ENCODE measurements around the gene POPDC3. TPM values are rescaled to one million over a fixed set of nuclear protein-coding genes. Genes with fewer than 3 reads are reported as not detected.

Gene POPDC3
- total RNA-seq, 1 donor from 2014 or later, result 52.2 TPM

DNA sequence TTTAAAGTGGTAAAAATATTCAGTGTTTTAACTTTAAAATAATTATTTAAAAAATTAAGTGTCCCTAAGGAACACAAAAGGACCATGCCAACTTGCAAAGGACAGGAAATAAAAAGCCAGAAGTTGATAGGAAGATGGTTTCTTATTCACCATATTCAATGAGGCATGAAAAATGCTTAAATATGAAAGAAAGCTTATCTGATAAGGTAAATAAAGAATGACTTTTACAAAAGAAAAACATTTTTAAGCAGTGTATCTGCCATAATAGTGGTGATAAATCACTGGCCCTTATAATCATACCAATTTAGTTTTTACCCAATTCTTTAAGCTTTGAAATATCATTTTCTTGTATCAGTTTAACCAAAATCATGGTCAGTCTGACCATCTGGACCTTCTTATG lies 33.5 kb upstream of the POPDC3 start:
- Histone ChIP-seq H3K9me3 (ENCODE audit: control insufficient read depth in 3 of 3, low read length in 3 of 3) (no peaks in the 10 kb centered on the region), H3K4me1 (ENCODE audit: control insufficient read depth in 3 of 3, insufficient read depth in 3 of 3, low read length in 3 of 3) (peaks cover 4 to 6% (median 5%) of the 10 kb centered on the region in 3 donors), H3K4me3 (ENCODE audit: low read length in 3 of 3) (no peak overlapping the region)

DNA sequence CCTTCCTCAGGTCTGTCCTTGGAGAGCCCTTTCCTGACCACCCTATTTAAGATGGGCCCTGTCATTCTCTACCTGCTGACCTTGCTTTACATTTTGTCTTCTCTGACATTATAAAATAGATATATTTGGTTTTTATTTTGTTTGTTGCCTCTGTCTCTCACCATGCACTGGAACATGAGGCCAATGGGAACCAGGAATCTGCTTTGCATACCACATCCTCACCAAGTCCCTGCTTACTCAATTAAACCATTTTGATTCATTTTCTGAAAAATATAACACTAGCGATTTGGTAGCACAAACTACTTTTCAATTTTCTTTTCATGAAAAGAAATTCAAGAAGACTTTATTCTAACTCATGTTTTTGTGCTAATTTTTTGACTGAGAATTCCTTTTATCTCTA lies 32.8 kb upstream of the POPDC3 start:
- Histone ChIP-seq H3K27me3 (ENCODE audit: control insufficient read depth in 3 of 3, insufficient read depth in 3 of 3, low read length in 3 of 3) (no peaks in the 10 kb centered on the region), H3K36me3 (ENCODE audit: control insufficient read depth in 3 of 3, insufficient read depth in 3 of 3, low read length in 3 of 3) (no peaks in the 10 kb centered on the region), H3K9ac (ENCODE audit: low read depth in 1 of 3, low read length in 3 of 3) (no peak overlapping the region), H3K4me3 (ENCODE audit: low read length in 3 of 3) (no peak overlapping the region), H3K4me1 (ENCODE audit: control insufficient read depth in 3 of 3, insufficient read depth in 3 of 3, low read length in 3 of 3) (peaks cover 4 to 6% (median 5%) of the 10 kb centered on the region in 3 donors), H3K27ac (ENCODE audit: low read depth, low read length) (no peak overlapping the region), H3K9me3 (ENCODE audit: control insufficient read depth in 3 of 3, low read length in 3 of 3) (no peaks in the 10 kb centered on the region)

More for the DNA sequence above, 33.5 kb upstream of the POPDC3 start:
- Histone ChIP-seq H3K9ac (ENCODE audit: low read depth in 1 of 3, low read length in 3 of 3) (no peak overlapping the region), H3K36me3 (ENCODE audit: control insufficient read depth in 3 of 3, insufficient read depth in 3 of 3, low read length in 3 of 3) (no peaks in the 10 kb centered on the region), H3K27ac (ENCODE audit: low read depth, low read length) (no peak overlapping the region), H3K27me3 (ENCODE audit: control insufficient read depth in 3 of 3, insufficient read depth in 3 of 3, low read length in 3 of 3) (no peaks in the 10 kb centered on the region)

GRCh38 chr6:105211831-105212230 lies 32.0 kb upstream of the POPDC3 start:
- H3K9ac ChIP-seq (ENCODE audit: low read depth in 1 of 3, low read length in 3 of 3), result no peak overlapping the region
- no peaks in the 10 kb centered on the region for H3K36me3 ChIP-seq (ENCODE audit: control insufficient read depth in 3 of 3, insufficient read depth in 3 of 3, low read length in 3 of 3)
- no peaks in the 10 kb centered on the region for H3K27me3 ChIP-seq (ENCODE audit: control insufficient read depth in 3 of 3, insufficient read depth in 3 of 3, low read length in 3 of 3)
- H3K9me3 ChIP-seq (ENCODE audit: control insufficient read depth in 3 of 3, low read length in 3 of 3), result no peaks in the 10 kb centered on the region
- H3K27ac ChIP-seq (ENCODE audit: low read depth, low read length), result no peak overlapping the region
- no peak overlapping the region for H3K4me3 ChIP-seq (ENCODE audit: low read length in 3 of 3)
- H3K4me1 ChIP-seq (ENCODE audit: control insufficient read depth in 3 of 3, insufficient read depth in 3 of 3, low read length in 3 of 3), result peaks cover 4 to 6% (median 5%) of the 10 kb centered on the region in 3 donors

DNA sequence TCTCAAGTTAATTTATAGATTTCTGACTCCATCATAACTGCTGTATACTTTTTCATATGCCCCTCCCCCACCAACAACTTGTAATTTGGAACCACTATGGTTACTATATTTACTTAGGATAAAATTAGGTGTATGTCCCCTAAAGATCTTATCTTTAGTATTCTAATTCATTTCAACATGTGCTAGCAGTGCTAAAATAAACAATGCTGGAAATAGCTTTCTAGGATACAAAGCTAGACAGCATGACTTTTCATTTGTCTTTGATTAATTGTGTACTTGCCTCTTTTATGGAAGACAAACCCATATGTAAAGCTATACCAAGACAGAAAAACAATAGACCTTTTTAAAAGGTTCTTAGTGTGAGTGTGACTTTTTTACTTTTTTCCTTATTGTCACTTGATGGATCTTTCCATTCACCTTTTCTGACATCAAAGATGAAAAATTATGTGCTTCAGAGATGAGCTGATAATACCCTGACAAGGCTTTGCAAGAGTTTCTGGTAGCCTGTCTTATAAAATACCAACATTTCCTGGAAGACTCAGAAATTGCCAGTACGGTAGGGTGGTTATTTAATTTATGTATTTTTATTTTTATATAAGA lies 31.2 kb upstream of the POPDC3 start:
- H3K4me3 ChIP-seq (ENCODE audit: low read length in 3 of 3), result no peak overlapping the region
- no peaks in the 10 kb centered on the region for H3K36me3 ChIP-seq (ENCODE audit: control insufficient read depth in 3 of 3, insufficient read depth in 3 of 3, low read length in 3 of 3)
- no peaks in the 10 kb centered on the region for H3K9me3 ChIP-seq (ENCODE audit: control insufficient read depth in 3 of 3, low read length in 3 of 3)
- H3K4me1 ChIP-seq (ENCODE audit: control insufficient read depth in 3 of 3, insufficient read depth in 3 of 3, low read length in 3 of 3), result peaks cover 4 to 6% (median 5%) of the 10 kb centered on the region in 3 donors
- peak overlapping the region; percentile 9 for H3K27ac ChIP-seq (ENCODE audit: low read depth, low read length)
- no peak overlapping the region for H3K9ac ChIP-seq (ENCODE audit: low read depth in 1 of 3, low read length in 3 of 3)
- H3K27me3 ChIP-seq (ENCODE audit: control insufficient read depth in 3 of 3, insufficient read depth in 3 of 3, low read length in 3 of 3), result no peaks in the 10 kb centered on the region

- H3K36me3 ChIP-seq (ENCODE audit: control insufficient read depth in 3 of 3, insufficient read depth in 3 of 3, low read length in 3 of 3), result no peaks in the 10 kb centered on the region
- H3K4me1 ChIP-seq (ENCODE audit: control insufficient read depth in 3 of 3, insufficient read depth in 3 of 3, low read length in 3 of 3), result peaks cover 4 to 6% (median 5%) of the 10 kb centered on the region in 3 donors
- no peaks in the 10 kb centered on the region for H3K27me3 ChIP-seq (ENCODE audit: control insufficient read depth in 3 of 3, insufficient read depth in 3 of 3, low read length in 3 of 3)
- no peak overlapping the region for H3K9ac ChIP-seq (ENCODE audit: low read depth in 1 of 3, low read length in 3 of 3)
- no peaks in the 10 kb centered on the region for H3K9me3 ChIP-seq (ENCODE audit: control insufficient read depth in 3 of 3, low read length in 3 of 3)
- H3K27ac ChIP-seq (ENCODE audit: low read depth, low read length), result peak overlapping the region; percentile 9
- no peak overlapping the region for H3K4me3 ChIP-seq (ENCODE audit: low read length in 3 of 3)
These were observed 30.3 kb upstream of the POPDC3 start for GRCh38 chr6:105209950-105210706.

DNA sequence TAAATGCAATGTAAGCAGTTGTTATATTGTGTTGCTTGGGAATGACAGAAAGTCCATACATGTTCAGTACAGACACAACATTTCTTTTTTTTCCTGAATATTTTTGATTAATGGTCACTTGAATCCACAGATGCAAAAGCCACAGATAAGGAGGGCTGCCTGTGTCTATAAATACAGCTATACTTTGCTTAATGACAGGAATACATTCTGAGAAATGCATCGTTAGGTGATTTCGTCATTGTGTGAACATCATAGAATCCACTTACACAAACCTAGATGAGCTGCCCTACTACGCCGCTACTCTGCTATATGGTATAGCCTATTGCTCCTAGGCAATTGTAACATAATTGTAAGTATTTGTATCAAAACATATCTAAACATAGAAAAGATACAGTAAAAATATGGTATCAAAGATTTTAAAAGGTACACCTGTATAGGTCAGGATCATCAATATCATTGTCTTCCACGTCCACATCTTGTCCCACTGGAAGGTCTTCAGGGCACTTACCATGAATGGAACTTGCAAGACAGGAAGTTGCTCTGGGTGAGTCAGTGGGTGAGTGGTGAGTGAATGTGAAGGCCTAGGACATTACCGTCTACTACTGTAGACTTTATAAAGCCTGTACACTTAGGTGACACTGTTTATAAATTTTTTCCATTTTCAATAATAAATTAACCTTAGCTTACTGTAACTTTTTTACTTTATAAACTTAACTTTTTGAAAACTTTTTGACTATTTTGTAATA lies 27.9 kb upstream of the POPDC3 start:
- no peaks in the 10 kb centered on the region for H3K9me3 ChIP-seq (ENCODE audit: control insufficient read depth in 3 of 3, low read length in 3 of 3)
- no peak overlapping the region for H3K4me3 ChIP-seq (ENCODE audit: low read length in 3 of 3)
- no peaks in the 10 kb centered on the region for H3K27me3 ChIP-seq (ENCODE audit: control insufficient read depth in 3 of 3, insufficient read depth in 3 of 3, low read length in 3 of 3)
- no peak overlapping the region for H3K27ac ChIP-seq (ENCODE audit: low read depth, low read length)
- H3K9ac ChIP-seq (ENCODE audit: low read depth in 1 of 3, low read length in 3 of 3), result no peak overlapping the region
- H3K36me3 ChIP-seq (ENCODE audit: control insufficient read depth in 3 of 3, insufficient read depth in 3 of 3, low read length in 3 of 3), result no peaks in the 10 kb centered on the region
- peaks cover 4 to 6% (median 5%) of the 10 kb centered on the region in 3 donors for H3K4me1 ChIP-seq (ENCODE audit: control insufficient read depth in 3 of 3, insufficient read depth in 3 of 3, low read length in 3 of 3)

GRCh38 chr6:105204768-105205167 lies 25.0 kb upstream of the POPDC3 start:
- Histone ChIP-seq H3K9me3 (ENCODE audit: control insufficient read depth in 3 of 3, low read length in 3 of 3) (no peaks in the 10 kb centered on the region), H3K4me3 (ENCODE audit: low read length in 3 of 3) (no peak overlapping the region), H3K27ac (ENCODE audit: low read depth, low read length) (no peak overlapping the region), H3K27me3 (ENCODE audit: control insufficient read depth in 3 of 3, insufficient read depth in 3 of 3, low read length in 3 of 3) (no peaks in the 10 kb centered on the region), H3K4me1 (ENCODE audit: control insufficient read depth in 3 of 3, insufficient read depth in 3 of 3, low read length in 3 of 3) (peaks cover 0 to 6% (median 5%) of the 10 kb centered on the region in 3 donors), H3K9ac (ENCODE audit: low read depth in 1 of 3, low read length in 3 of 3) (no peak overlapping the region), H3K36me3 (ENCODE audit: control insufficient read depth in 3 of 3, insufficient read depth in 3 of 3, low read length in 3 of 3) (no peaks in the 10 kb centered on the region)

GRCh38 chr6:105204331-105204730 lies 24.5 kb upstream of the POPDC3 start:
- peaks cover 0 to 8% (median 6%) of the 10 kb centered on the region in 3 donors for H3K4me1 ChIP-seq (ENCODE audit: control insufficient read depth in 3 of 3, insufficient read depth in 3 of 3, low read length in 3 of 3)
- H3K36me3 ChIP-seq (ENCODE audit: control insufficient read depth in 3 of 3, insufficient read depth in 3 of 3, low read length in 3 of 3), result no peaks in the 10 kb centered on the region
- H3K9ac ChIP-seq (ENCODE audit: low read depth in 1 of 3, low read length in 3 of 3), result no peak overlapping the region
- no peak overlapping the region for H3K4me3 ChIP-seq (ENCODE audit: low read length in 3 of 3)
- no peaks in the 10 kb centered on the region for H3K9me3 ChIP-seq (ENCODE audit: control insufficient read depth in 3 of 3, low read length in 3 of 3)
- no peak overlapping the region for H3K27ac ChIP-seq (ENCODE audit: low read depth, low read length)
- no peaks in the 10 kb centered on the region for H3K27me3 ChIP-seq (ENCODE audit: control insufficient read depth in 3 of 3, insufficient read depth in 3 of 3, low read length in 3 of 3)

DNA sequence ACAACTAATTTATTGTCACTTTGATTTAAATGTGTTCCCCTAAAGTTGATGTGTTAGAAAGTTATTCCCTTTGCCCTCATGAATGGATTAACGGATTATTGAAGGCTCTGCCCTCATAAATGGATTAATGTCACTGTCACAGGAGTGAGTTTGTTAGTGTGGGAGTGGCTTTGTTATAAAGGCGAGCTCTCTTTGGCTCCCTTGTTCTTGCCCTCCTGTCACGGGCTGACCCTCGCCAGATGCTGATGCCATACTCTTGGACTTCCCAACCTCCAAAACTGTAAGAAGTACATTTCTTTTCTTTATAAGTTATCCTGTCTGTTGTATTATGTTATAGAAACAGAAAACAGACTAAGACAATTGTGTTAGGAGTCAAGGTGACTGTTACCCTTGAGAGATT lies 22.7 kb upstream of the POPDC3 start:
- H3K27ac ChIP-seq (ENCODE audit: low read depth, low read length), result no peak overlapping the region
- H3K4me1 ChIP-seq (ENCODE audit: control insufficient read depth in 3 of 3, insufficient read depth in 3 of 3, low read length in 3 of 3), result peaks cover 0 to 8% (median 6%) of the 10 kb centered on the region in 3 donors
- no peaks in the 10 kb centered on the region for H3K36me3 ChIP-seq (ENCODE audit: control insufficient read depth in 3 of 3, insufficient read depth in 3 of 3, low read length in 3 of 3)
- H3K4me3 ChIP-seq (ENCODE audit: low read length in 3 of 3), result no peak overlapping the region
- H3K9me3 ChIP-seq (ENCODE audit: control insufficient read depth in 3 of 3, low read length in 3 of 3), result no peaks in the 10 kb centered on the region
- no peaks in the 10 kb centered on the region for H3K27me3 ChIP-seq (ENCODE audit: control insufficient read depth in 3 of 3, insufficient read depth in 3 of 3, low read length in 3 of 3)
- H3K9ac ChIP-seq (ENCODE audit: low read depth in 1 of 3, low read length in 3 of 3), result no peak overlapping the region
